Measurements from ENCODE around the gene ITSN1.
A peak's percentile ranks its signal among the peaks of the same experiment; 100 is the strongest.
"Not testable (repeated sequence)": the region's sequence is repeated elsewhere in the genome, so short reads cannot be mapped to it uniquely, and the experiment has no call there.

Gene ITSN1

DNA sequence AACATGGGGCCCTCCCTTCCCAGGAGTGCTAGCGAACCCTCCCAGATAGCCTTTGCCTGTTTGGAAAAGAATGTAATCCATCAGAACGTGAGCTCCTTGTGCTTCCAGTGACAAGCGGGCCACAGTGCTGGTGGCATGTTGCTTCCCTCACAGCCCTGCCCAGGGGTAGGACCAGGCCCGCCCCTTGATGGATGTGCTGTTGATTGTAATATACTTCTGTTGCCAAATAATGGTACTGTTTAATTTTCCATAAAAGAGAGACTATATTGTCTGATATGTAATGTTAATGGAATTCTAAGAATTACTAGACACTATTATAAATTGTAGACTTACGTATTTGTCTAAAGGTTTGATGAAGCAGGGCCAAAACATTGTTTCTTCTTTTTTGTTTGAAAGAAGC is 256.9 kb downstream of the ITSN1 start:
- no peak for DNase-seq

DNA sequence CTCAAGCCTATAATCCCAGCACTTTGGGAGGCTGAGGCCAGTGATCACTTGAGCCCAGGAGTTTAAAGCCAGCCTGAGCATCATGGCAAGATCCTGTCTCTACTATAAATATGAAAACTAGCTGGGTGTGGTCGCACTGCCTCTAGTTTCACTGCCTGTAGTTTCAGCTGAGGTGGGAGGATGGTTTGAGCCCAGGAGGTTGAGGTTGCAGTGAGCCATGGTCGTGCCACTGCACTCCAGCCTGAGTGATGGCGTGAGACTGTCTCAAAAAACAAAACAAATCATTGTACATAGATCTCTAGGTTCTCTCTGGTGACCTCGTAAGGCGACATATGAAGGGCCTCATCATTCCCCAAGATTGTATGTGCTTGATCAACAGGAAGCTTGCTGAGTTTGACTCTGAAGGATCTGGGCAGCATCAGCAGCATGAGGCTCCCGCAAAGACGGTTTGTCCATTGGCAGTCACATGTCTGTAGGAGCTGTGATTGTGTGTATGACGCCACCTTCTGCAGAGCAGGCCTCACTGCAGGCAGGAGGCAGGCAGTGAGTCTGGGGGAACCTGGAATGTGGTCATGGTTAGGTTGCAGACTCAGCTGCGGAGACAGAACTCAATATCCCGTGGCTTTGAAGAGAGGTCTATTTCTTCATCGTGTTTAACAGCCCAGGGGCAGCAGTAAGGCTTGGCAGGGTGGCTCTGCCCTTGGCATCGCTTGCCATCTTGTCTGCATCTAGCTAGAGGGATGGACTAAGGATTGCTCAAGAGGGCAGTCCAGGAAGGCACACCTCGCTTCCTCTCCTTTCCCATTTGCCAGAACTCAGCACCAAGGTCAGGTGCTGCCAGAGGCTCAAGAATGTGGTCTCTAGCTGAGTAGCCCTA is 259.3 kb downstream of the ITSN1 start:
- peak; percentile 75 for DNase-seq

DNA sequence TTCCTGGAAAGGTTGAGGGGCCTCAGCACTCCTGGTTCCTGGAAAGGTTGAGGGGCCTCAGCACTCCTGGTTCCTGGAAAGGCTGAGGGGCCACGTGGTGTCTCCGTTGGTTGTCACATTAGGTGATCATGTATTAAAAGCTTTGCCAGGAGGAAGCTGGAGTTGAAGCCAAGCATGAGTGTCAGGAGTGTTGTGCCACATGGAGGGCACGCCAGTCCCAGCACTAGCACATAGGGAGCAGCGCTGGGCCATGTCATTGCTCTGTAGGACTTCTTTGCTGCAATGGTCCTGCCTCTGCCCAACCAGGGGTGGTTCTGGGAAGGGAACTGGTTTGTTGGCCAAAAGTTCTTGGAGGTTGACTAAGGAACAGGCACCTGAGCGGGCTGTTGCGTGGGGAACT is 260.0 kb downstream of the ITSN1 start:
- DNase-seq: no peak

DNA sequence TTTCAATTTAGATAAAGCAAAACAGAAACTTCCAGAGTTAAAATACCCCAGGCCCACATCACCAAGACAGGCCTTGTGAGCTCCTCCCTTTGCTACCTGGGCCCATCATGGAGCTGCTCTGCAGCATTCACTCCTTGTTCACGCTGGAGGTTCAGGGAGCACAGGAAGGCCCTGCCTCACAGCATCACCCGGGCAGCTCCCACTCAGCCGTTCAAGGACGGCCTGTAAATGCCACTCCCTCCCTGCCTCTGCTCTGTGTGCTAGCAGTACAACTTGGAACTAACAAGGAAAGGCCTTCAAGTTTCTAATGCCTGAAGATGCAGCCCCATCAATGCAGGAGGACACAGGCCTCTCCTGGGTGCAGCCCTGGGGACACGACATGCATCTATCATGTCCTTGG is 261.7 kb downstream of the ITSN1 start:
- DNase-seq: no peak

DNA sequence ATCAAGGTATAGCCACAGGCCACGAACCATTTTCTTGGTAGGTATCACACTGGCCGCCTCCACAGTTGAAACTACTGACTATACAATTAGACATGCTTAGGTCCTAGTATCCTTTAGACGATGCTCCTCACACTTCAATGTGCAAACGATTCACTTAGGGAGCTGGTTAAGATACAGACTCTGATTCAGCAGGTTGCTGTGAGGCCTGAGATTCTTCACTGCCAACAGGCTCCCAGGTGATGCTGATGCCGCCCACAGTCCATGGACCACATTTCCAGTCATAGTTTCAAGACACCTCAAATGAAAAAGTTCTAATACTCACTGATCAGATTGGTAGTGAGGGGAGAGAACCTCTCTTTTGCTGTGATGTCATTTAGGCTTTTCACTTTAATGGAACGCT is 266.5 kb downstream of the ITSN1 start:
- no peak for DNase-seq

DNA sequence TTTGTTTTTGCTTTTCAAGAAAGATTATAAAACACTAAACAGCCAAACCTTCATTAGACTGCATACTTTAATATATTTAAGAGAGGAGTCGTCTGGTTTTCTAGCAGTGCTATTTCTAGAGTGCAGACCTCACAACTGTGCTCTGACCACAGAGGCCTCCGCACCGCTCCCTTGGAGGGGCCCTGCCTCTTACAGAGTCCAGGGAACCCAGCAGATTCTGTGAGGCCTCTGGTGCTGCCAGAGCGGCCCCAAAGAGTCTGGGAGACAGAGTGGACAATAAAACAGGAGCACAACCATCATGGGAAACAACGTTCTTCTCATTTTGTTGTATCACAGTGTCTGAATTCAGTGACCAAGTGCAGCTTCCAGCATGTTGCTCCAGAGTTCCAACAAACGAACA is 267.5 kb downstream of the ITSN1 start:
- no peak for DNase-seq

DNA sequence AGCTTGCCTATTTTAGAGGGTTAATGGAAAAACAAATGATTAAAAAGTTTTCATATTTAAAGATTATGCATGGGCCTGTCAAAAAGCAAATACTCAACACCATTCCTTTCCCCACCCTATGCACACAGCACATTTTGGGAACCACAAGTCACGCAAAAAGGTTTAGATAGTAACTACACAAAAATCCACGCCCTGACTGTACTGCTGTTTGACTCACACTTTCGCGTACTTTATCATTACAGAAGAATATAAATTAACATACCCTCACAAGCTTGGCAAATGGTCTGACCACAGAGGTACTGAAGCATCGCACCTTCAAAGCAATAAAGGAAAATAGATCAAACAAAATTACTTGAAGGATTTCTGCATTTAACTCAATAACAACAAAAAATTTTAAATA is 271.9 kb downstream of the ITSN1 start:
- no peak for DNase-seq

DNA sequence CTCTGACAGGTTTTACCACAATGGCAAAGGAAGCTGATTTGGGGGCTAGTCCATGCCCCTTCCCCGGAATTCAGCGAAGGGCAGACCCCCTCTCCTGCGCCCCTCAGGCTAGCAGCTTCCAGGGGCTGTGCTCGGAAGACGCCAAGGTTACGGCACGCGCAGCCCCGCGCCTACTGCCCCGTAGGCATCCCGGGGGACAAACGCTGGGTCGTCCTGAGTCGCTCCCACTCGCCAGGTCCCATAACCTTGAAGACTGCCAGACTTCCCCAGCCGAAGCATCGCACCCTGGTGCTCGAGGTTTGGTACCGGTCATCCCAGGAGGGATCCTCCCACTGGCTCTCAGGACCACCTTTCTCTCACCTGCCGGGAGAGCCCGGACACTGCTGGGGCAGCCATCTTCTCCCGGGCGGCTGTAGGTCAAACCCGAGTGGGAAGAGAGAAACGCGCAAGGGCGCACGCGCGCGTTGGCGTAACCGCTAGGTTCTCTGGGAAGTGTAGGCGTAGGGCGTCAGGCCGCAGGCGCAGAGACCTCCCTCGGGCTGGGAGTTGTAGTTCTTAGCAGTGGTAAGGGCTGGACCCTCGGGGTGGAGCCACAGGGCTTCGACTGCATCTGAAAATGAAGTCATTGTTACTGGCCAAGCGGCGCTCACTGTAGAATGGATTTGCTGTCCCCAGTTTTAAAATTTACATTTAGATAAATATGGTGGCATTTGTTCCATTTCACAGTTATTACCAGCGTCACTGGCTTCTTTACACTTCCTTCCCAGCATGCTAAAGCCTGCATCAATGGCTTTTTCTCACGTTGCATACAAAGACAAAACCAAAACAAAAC is 273.3 kb downstream of the ITSN1 start, which contains the start of gene ATP5PO:
TSS of gene ATP5PO (minus strand) at position 437 of the 832 bp plus-strand sequence. CDS start at position 396, 41 bp downstream.
- peak; percentile 99 for DNase-seq

DNA sequence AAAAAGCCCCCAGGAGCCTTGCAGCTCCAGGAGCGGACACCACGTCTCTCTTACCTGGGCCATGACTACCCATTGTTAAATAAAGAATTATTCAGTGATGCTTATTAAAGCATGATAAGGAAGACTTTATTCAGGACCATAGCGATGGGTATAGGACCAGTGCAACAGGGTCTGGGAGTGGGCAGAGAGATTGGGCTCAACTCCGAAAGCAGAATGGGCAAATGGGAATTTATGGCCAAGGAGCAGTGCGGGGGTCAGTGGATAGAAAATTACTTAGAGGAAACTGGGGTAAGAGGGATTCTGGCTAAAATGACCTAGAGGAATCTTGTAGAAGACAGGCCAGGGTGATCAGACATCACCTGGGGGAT is 273.9 kb downstream of the ITSN1 start:
- DNase-seq: no peak

DNA sequence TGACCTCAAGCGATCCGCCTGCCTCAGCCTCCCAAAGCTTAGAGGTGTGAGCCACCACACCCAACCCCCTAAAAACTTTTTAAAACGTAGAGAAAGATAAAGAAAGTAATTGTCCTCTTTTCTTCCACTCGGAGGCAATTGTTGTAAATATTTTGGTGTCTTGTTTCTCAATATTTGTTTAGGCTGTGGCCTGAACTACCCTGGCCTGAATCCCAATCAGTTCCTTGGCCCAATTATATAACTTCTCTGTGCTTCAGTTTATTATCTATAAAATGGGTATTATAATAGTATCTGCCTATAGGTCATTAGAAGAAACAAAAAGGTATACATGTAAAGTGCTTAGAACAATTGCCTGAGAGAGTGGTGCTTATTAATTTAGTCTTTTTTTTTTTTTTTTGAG is 275.1 kb downstream of the ITSN1 start:
- no peak for DNase-seq

DNA sequence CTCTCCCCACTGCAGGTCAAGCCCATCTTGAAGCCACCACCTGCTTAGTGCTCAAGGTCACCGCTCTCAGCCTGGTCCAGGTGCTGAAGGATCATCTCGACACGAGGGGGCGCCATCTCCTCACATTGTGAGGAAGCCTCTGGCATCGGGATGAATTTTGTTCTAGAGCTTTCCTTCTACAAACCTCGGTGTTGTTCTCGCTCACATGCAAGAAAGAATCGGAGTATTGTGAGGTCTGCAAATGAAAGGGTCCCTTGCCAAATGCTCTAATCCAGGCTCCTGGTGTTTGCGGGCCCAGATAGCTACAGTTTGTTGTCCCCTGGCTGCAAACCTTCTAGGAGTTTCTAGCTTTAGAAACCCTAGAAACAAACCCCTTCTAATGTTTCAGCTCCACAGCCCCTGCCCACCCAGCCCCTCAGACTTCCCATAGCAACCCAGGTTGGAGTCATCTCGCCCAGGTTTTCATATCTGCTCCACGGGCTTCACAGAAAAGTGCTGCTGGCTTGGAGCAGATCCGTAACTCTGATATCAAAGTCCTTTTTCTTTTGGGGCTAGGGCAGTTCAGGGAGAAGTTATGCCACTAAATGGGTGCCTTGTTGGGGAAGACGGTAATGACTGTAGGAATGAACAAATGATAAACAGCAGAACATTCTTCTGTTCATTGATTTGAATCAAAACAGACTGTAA is 281.9 kb downstream of the ITSN1 start:
- DNase-seq: peak; percentile 91

DNA sequence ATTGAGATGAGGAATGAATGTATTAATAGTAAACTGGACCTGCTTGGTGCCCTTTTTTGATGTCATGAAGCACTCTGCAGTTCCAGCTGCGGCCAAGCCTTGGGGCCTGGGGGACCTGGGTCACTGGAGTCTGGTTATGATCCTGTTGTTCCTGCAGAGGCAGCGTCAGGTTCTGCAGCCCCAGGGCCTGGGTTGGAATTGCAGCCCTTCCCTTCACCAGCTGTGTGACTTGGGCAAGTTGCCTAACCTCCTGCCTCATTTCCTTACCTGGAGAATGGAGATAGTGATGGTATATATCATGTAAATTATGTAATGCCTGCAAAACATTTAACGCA is 282.4 kb downstream of the ITSN1 start:
- peak; percentile 62 for DNase-seq

DNA sequence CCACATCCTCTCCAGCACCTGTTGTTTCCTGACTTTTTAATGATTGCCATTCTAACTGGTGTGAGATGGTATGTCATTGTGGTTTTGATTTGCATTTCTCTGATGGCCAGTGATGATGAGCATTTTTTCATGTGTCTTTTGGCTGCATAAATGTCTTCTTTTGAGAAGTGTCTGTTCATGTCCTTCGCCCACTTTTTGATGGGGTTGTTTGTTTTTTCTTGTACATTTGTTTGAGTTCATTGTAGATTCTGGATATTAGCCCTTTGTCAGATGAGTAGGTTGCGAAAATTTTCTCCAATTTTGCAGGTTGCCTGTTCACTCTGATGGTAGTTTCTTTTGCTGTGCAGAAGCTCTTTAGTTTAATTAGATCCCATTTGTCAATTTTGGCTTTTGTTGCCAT is 283.9 kb downstream of the ITSN1 start:
- not testable (repeated sequence) for DNase-seq

DNA sequence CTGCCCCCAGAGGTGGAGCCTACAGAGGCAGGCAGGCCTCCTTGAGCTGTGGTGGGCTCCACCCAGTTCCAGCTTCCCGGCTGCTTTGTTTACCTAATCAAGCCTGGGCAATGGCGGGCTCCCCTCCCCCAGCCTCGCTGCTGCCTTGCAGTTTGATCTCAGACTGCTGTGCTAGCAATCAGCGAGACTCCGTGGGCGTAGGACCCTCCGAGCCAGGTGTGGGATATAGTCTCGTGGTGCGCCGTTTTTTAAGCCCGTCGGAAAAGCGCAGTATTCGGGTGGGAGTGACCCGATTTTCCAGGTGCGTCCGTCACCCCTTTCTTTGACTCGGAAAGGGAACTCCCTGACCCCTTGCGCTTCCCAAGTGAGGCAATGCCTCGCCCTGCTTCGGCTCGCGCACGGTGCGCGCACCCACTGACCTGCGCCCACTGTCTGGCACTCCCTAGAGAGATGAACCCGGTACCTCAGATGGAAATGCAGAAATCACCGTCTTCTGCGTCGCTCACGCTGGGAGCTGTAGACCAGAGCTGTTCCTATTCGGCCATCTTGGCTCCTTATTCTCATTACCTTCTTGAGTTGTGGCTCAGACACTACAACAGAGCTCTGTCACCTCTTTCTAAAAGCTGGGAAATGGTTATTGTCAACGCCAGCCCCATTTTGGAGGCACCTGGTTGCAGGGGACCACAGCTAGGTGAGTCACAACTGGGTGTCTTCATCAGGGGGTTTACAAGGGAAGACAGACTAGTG is 288.9 kb downstream of the ITSN1 start:
- DNase-seq: peak; percentile 18

DNA sequence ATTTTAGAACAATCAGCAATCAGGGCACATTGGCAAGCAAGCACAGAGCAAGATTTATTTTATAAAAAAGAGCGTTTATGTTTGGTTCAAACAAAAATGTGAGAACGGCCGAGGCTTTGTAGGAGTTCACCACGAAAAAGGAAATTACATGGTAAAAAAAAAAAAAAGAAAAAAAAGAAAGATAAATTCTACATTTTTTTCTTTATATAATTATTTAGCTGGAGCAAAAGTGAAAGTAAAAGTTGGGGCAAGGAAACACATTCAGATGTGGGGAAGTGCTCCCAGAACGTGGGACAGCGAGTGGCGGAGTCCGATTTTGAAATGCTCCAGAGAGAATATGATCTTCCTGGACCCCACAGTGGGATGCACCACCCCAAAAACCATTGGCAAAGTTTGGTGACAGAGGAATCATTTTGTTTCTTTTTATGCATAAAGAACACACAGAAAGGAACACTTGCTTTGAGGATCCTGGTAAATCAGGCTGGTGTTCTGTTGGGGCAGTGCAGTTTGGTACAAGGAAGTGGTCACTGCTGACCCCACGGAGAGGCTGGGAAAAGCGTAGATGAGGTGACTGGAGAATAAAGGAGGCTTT is 289.6 kb downstream of the ITSN1 start:
- DNase-seq: no peak

DNA sequence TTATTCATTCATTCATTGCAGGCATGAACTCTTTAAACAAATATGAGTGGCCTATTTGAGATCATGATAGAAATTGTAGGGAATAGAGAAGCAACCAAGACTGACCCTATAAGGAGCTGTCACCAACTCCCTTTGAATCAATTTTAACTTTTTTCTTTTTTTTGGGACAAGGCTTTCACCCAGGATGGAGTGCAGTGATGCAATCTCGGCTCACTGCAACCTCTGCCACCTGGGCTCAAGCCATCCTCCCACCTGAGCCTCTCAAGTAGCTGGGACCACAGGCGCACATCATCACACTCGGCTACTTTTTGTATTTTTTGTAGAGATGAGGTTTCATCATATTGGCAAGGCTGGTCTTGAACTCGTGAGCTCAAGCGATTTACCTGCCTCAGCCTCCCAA is 290.4 kb downstream of the ITSN1 start:
- no peak for DNase-seq

DNA sequence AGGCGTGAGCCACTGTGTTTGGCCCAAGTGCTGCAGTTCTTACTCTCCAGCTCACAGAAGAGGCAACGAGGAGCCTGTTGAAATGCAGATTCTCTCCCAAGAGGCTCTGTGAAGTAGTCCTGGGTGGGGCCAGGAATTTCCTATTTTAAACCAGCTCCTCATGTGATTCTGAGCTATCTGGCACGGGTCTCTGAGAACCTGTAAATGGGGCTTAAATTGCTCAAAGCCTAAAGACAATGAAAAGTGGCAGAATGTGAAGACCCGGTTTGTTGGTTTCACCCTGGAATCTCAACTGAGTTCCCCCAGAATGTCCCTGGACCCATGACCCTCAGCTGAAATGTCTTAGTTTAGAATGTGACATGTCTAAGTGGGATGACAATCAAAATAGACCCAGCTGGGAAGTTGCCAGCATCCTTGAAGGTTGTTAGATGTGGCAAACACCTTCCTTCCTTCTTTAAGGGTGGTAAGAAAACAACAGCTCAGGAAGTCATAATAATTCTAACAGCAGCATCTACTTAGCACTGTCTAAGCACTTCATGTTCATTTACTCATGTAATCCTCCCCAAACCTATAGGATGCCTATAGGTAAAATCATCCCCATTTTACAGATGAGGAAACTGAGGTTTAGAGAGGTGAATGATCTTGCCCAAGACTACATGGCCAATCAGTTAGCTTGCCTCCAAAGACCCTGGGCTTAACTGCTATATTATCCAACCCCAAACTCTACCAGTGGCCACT is 294.2 kb downstream of the ITSN1 start:
- DNase-seq: no peak

DNA sequence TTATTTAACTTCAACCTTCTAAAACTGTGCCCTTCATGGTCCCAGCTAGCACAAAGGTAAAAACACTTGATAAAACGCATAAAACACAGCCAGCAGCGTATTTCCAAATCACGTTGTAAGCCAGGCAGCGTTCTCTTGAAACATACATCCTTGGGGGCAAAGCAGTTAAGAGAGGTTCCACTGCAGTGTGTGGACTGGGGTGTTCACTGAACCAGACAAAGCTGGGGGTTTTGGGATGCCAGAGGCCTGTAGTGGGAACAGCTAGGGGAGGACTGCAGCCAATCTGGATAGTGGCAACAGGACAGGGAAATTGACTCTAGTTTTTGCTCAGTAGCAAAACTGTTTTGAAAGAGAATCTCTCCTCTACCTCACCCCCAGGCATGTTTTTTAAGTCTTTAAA is 294.8 kb downstream of the ITSN1 start:
- DNase-seq: no peak

DNA sequence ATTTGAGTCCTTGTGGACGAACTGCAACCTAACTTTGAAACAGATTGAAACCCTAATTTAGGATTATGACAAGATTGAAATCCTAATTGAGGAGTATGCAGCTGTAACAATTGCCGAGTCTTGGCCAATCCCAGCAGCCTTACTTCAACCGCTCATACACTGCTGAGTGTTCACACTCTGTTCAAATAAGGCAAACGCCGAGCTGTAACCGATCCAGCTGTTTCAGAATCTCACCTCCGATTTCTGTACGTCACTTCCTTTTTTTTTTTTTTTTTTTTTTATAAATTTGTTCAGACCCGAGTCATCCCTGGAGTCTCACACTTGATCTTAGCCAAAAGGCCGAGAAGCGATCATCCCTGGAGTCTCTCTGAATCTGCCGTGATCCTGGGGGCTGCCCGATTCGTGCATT is 295.6 kb downstream of the ITSN1 start:
- no peak for DNase-seq

DNA sequence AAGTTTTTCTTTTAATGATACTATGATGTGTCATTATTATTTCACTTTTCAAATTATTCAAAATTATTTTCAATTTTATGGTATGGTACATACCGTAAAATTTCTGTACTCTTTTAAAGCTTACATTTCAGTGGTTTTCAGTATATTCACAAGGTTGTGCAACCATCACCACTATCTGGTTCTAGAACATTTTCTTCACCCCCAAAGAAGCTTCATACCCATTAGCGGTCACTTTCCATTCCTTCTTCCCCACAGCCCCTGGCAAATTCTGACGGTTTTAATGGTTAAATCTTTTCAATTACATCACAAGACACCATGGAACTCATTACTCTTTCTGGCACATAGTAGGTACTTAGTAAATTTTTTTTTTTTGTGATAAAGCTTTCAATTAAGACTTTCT is 296.1 kb downstream of the ITSN1 start:
- DNase-seq: no peak

DNA sequence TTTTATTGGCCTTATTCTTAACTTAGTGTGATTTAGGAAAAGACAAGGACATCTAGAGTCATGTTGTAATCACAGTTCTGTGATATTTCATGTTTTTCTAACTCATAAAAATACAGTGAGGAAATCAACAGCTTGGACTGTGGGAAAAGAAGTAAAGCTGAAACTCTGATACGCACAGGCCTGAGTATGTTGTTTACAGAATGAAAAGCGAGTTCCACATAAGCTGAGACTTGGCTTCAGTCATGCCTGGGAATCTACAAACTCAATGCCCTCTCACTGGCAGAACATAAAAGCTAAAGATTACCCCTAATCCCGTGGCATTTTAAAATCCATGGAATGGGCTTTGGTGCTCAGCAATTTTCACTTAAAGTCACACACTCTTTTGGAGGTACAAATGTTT is 296.9 kb downstream of the ITSN1 start:
- DNase-seq: no peak

Measured in NCI-H69 (cell line).